NCI-H1048 (cell line): ENCODE results near the gene TSPAN4.

Source experiments
- DNase-seq: peaks from one replicate; lab custom pipeline; 2025; lab: John Stamatoyannopoulos, UW

TSPAN4 gene

DNA sequence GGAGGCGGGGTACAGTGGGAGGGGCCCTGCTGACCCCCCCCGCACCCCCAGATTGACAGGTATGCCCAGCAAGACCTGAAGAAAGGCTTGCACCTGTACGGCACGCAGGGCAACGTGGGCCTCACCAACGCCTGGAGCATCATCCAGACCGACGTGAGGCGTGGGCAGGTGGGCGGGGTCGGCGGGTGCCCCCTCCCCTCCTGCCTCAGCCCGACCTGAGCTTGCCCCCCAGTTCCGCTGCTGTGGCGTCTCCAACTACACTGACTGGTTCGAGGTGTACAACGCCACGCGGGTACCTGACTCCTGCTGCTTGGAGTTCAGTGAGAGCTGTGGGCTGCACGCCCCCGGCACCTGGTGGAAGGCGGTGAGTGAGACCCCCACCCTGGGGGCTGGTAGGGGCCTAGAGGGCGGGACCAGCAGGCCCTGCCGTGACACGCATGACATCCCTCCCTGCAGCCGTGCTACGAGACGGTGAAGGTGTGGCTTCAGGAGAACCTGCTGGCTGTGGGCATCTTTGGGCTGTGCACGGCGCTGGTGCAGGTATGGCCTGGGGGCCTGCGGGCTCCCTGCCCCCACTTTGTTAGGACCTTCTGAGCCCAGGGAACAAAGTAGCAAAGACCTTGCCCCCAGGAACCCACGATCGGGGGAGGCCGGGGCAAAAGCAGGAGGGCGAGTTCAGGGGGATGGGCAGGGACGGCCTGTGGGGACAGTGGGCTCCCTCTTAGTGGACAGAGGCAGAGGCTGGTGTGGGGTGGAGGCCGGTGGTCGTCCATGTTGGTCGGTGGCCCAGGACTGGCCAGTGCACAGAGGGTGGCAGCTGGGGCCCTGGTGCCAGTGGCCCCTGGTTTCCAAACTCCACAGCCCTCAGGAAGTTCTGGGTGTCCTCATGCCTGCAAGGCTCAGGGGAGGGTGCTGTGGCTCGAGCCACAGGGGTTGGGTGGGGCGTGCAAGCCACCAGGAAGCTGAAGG, 23.1 kb downstream of the TSPAN4 start:
- no peak for DNase-seq

DNA sequence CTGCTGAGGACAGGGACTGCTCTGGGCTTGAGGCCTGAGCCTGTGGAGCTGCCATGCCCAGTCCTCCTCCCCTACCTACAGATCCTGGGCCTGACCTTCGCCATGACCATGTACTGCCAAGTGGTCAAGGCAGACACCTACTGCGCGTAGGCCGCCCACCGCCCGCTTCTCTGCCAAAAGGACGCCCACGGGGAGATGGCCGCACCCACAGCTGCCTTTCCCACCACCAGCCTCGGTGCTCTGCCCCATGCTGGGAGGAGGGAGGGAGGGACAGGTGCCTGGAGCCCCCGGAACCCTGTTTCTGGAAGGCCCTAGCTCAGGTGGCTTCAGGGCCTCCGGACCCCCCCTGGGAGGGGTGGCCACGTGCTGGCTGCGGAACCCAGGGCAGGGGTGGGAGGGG, 23.8 kb downstream of the TSPAN4 start:
- no peak for DNase-seq

DNA sequence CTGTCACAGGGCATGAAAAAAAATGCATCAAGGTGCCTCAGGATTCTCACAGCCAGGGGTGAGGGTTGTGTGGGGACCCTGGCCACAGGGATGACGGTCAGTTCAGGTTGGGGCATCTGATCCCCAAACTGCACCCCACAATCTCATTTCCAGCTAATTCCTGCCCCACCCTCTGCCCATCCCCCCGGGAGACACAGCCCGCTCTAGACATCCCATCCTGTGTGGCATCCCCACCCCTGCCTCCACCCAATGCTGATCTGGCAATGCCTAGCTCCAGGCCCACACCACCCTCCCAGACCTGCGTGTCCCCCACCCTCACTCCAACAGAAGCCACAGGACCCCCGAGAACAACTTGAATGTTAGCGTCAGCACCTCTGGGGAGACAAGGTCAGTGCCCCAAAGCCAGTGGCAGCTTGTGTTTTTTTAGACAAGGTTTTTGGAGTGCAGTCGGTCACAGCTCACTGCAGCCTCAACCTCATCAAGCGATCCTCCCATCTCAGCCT, 25.3 kb downstream of the TSPAN4 start:
- no peak for DNase-seq

DNA sequence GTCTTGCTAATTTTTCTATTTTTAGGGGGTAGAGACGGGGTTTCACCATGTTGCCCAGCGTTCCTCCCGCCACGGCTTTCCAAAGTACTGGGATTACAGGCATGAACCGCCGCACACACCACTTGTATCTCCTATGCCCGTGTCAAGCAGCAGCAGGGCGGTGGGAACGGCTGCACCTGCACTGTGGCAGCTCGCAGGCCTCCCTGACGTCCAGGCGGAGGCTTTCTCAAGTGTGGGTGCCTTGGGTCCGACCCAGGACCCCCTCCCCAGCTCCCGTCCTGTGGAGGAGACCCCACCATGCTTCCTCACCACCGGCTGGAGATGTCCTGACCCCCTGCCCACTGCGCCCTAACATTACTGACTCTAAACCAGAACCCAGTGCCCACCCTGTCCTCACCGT, 25.7 kb downstream of the TSPAN4 start:
- DNase-seq = no peak

DNA sequence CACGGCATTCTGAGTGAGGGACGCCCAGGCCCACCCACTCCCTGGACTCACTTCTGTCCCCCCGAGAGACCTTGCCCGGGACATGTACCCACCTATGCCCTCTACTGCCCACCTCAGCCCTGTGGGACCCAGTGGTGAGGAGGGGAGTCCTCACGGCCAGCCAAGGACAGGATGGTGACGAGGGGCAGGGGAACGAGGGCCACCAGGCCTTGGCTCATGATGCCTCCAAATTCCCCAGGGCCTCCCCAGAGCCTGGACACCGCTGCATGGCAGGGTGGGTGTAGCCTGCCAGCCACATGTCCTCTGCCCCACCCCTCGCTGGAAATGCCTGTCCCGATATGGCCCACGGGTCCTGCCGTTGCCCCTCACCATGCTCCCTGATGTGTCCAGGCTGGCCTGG, 26.1 kb downstream of the TSPAN4 start:
- DNase-seq = no peak

DNA sequence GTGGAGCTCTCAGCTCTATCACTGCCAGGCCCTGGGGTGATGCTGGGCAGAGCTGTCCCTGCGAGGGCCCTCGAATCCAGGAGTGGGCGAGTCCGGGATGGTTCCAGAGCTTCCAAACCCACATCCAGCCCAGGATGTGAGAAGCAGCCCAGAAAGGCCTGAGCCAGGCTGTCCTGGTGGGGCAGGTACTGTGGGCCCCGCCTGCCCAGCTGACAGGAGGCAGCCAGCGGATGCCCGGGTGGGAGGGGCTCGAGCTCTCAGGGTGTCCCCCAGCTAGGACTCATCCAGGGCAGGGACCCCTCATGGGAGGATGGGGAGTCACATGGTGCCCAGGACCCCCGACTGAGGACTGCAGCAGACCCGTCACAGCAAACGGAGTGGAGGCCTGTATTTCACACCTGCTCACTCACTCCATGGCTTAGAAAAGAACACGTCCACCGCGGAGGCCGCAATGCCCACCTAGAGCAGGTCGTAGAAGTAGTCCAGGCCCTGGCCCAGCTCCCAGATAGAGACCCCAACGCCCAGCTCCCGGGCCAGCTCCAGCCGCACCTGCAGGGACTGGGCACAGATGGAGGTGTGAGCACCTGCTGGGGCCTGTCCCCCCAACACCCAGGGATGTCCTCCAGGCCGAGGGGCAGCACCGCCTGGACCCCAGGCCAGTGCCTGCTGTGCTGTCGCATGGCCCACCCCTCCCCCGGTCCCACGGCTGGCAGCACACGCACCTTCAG, 26.9 kb downstream of the TSPAN4 start:
- DNase-seq = no peak

DNA sequence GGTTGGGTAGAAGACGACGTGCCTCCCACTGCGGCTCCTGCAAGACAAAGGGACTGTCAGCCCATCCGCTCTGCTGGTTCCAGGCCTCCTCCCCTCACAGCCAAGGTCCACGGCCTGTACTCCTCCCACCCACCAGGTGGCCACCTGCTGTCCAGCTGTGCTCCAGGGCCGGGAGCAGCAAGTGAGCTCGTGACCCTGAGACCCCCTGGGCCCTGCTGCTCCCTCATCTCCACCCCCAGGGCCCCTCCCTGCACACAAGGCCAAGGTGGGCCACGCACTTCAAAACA, 27.4 kb downstream of the TSPAN4 start:
- DNase-seq = no peak

DNA sequence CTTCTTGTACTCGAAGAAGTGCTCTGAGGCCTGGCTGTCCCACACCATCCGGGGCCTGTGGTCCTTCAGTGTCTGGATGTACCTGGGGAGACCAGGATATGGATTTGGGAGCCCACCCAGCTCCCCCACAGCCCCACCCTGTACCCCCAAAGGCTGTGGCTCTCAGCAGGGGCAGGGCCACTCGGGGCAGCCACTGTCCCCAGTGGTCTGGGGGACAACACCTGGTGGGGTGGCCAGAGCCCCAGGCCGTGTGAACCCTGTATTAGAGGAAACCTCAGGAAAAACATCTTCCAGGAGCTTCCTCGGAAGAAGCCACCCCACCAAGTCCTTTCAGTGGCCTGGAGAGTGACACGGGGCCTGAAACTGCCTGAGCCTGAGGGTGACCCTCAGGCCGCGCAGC, 27.8 kb downstream of the TSPAN4 start:
- DNase-seq = no peak

DNA sequence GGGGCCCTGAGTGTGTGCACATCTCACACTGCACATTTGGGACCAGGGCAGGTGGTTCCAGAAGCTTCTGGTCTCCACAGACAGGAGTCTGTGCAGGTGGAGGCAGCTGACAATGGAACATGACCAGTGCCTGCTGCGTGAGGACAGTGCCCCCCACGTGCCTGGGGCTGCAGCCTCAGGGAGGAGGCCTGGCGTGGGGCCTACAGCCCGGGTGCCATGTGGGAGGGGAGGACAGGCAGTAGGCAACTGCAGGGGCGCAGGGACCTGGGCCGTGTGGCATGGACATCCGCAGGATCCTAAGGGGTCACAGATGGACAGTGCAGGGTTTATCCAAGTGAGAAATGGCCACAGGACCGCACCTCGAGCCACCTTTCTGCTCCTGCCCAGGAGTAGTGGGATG, 28.8 kb downstream of the TSPAN4 start:
- no peak for DNase-seq

DNA sequence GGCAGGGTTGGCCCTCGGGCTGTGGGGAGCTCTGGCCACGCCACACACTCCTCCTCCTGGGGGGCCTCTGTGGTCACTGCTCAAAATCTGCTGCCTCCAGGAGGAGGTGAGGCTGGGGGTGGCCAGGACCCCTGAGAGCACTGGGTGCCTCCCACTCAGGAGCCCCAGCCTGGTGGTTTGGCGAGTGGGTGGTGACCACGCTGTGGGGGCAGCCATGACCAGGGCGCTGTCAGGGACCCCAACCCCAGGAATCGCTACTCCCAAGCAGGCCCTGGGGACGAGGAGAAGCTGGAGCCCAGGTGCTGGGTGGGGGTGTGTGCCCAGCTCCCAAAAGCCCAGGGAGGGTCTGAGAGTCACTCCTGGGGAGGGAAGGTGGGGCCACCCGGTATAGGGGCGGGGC, 30.1 kb downstream of the TSPAN4 start:
- DNase-seq = no peak

DNA sequence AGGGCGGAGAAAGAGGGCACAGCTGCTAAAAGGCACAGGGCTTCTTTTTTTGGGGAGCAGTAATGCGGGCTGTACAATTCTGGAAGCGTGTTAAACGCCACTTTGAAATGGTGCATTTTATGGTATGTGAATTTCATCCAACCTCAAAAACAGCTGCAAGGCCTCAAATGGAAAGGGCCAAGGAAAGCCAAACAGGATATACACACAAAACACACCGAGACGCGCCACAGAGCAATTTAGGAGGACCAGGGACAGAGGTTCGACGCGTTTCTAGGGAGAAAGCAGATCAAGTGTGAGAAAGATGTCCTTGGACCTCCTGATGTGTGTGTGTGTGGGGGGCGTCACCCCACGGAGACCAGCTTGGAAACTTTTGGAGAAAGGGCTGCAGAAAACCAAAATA, 31.1 kb downstream of the TSPAN4 start:
- no peak for DNase-seq

DNA sequence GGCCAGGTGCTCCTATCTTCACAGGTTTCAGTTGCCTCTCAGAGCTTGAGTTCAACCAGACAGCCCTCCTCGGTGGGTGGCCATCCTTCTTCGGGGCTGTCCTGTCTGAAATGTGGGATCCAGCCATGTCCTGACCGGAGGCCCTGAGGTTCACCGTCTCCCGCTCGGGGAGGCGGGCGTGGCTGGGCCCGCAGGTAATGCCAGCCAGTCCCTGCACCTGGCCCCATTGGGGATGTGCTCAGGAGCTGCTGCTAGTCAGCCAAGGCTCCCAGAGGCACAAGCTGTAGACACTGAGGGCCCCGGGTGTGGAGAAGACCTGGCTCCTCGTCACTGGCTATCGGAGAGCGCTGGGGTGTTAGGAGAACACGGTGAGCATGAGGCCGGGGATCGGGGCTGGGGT, 32.6 kb downstream of the TSPAN4 start:
- DNase-seq = no peak

DNA sequence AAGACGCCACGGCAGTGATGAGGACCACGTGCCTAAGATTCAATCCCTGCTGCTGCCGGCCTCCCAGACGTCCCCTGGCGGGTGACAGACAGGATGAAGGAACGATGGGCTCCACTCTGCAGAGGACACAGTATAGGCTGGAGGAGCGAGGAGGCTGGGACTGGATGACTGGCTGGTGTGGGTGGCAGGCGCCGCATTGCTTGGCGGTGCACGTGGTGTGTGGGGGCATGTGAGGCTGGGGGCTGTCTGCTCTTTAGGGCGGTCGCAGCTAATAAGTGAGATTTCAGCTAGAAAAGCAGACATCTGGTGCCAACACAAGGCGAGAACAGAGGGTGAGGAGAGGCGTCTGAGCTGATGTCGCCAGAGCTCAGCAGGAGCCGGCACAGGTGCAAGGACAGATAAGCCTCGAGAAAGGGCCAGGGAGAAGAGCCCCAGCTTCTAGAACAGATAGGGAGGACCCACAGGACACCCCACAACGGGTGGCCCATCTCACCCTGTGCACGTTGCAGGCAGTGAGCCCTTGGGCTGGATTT, 33.2 kb downstream of the TSPAN4 start:
- no peak for DNase-seq

DNA sequence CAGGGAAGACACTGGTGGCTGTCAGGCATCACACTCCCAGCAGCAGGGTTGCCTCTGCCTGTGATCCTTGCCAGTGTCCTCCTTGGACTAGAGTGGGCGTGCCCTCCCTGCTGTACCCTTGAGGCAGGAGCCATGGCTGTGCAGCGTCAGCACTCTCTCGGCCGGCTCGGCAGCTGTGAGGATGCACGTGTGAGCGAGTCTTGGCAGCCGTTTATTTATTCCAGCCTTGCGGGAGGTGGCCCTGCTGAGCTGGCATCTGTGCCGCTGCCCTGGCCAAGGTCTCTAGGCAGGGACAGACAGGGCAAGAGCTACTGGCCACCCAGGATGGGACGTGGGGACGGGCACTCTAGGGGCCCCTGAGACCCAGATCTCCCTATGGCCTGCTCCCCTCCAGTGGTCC, 33.9 kb downstream of the TSPAN4 start:
- no peak for DNase-seq

DNA sequence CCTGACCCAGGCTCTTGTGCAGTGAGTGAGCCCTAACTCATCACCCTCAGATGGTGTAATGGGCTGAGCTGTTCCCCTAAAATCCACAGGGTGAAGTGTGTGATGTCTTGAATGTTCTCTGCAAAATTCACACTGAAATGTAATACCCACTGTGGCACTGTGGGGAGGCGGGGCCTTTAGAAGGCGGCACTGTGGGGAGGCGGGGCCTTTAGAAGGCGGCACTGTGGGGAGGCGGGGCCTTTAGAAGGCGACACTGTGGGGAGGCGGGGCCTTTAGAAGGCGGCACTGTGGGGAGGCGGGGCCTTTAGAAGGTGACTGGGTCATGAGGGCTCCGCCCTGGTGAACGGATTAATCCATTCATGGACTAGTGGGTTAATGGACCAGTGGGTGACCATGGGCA, 34.9 kb downstream of the TSPAN4 start:
- no peak for DNase-seq

DNA sequence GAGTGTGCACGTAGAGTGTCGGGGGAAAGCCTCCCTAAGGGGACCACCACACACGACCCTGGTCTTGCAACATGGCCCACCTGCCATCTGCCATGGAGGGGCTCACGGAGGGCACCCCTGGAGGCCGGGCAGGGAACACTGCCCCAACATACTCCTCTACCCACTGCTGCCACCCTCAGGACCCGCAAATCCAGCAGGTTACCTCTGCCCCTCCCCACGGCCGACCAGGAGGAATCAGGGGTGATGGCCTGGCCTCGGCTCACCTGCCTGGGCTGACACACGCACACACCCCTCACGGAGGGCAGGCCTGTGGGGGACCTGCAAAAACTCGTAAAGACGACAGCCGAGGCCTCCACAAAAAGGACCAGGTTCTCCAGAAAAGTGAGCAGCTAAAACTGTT, 37.8 kb downstream of the TSPAN4 start:
- DNase-seq = no peak

DNA sequence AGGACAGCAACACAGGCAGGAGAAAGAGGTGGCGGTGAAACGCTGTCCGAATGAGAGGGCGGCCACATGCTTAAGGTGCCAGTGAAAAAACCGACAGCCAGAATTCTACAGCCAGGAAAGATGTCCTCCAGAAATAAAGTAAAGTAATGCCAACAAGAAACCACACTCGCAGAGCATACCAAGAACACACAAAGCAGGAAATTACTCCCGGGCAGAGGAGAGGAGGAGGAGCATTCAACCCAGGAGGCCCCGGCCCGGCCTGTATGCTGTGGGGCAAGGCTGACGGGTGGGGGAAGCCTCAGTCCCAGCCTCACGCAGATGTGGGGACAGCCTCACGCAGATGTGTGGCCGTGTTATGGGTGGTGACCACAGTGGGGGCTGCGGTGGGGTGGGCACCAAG, 39.9 kb downstream of the TSPAN4 start:
- no peak for DNase-seq

DNA sequence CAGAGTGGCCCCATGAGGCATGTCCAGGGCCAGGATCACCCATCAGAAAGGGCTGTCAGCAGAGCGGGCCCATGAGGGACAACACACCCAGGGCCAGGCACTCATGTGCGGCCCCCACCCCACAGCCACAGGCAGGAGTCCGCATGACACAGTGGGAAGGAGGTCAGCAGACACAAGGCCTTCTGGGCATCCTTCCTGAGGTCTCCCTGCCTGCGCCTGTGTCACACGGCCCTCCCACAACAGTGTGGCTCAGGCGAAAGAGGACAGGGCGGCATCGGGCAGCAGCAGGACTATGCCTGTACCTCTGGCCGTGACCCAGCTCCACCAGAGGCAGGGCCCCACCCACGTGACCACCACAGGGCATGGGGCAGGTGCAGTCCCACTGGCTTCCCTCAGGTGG, 40.9 kb downstream of the TSPAN4 start:
- no peak for DNase-seq

DNA sequence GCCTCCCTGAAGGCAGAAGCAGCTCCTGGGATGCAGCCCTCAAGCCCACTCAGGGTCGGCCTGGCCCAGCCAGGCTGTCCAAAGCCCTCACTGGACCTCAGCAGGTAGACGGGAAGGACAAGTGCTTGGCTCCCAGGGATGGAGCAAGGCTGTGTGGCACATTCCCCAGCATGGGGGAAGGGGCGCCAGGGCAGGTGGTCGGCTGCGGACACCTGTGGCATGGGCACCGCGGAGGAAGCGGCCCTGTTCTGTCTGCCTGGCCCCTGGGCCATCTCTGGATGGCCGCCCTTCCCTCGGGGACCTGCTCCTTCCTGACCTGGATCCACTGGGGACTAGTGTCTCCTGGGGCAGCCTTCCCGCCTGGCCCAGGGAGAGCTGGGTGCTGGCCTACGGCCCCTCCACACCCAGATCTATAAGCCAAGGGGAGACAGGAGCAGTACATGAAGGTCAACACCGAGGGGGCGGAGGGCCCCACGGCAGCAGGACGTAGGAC, 42.0 kb downstream of the TSPAN4 start:
- DNase-seq = no peak

DNA sequence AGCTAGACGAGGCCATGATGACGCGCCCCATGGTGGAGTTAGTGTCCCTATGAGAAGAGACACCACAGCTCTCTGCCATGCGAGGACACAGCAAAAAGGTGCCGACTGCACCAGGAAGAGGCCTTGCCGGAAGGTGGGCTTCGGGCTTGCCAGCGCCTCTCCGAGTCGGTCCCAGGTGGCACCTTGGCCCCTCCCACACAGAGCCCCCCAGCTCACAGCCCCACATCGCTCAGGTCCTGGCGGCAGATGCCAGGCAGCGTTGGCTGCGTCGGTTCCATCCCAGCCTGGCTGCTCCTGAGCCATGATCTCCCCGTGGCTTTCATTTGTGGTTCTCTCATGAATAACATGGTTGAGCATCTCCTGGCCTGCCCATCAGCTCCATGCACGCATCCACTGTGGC, 43.9 kb downstream of the TSPAN4 start:
- DNase-seq = no peak

DNA sequence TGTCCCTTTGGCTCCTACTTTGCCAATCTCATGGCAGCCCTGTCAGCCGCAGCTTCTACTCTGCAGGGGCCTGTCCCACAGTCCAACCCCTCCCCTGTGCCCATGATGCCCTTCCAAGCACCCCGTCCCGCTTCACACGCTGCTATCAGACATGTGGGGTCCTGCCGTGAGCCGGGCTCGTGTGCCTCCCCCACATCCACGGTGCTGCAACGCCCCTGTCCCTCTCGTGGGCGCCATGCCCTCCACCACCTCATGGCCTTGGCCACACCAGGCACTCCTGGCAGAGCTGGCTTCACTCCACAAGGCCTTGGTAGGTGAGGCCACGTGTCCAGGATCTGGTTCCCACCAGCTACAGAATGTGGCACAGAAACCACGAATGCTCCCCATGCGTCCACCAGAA, 44.9 kb downstream of the TSPAN4 start:
- DNase-seq = no peak

DNA sequence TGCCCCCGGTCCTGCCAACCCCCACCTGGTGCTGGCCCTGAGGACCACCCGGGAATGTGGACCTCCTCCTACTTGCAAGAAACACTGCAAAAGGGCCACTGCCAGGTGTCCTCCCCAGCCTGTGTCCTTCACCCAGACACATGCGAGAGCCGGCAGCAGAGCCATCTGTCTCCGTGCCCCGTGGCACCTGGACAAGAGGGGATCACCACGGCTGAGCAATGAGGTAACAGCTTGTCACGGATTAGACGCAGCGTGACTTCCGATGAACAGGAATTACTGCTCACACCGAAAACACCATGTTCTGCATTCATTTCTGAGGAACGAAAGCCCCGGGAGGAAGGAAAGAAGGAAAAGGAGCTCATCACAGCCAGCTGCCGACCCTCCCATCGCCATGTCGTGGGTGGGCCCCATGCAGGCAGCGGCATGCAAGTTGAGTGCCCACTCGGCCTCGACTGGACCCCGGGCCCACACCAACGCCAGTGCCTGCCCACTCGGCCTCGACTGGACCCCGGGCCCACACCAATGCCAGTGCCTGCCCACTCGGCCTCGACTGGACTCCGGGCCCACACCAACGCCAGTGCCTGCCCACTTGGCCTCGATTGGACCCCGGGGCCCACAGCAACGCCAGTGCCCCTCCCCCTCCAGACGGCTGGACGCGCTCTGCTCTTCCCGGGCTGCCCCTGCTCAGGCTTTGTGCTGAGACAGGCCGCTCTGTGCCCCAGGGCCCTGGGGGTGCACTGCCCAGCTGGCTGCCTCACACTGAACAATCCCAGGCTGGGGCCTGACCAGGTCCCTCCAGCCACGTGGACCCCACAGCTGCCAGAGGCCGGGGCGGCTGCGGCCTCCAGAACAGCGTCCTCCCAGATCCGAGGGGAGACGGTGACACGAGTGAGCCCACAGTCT, 45.9 kb downstream of the TSPAN4 start:
- no peak for DNase-seq
